ENCODE results near the gene NT5DC3. TPM values are rescaled to one million over a fixed set of nuclear protein-coding genes. Genes with fewer than 3 reads are reported as not detected.

Gene NT5DC3
- total RNA-seq, 4 donors from 2014 or later, result 3.6 to 5.8 (median 4.4) TPM

GRCh38 chr12:103823871-103824270 lies 17.2 kb downstream of the NT5DC3 start:
- no peaks in the 10 kb centered on the region for H3K9me3 ChIP-seq
- no peak overlapping the region for H3K27ac ChIP-seq
- intact Hi-C loops (cut with DNase I), result no loop called here
- H3K4me3 ChIP-seq (replicated peaks in 1 of 3), result no peak overlapping the region
- no peaks in the 10 kb centered on the region for H3K27me3 ChIP-seq
- no peaks in the 10 kb centered on the region for H3K4me1 ChIP-seq
- no peaks in the 10 kb centered on the region for H3K36me3 ChIP-seq
- no peak for DNase-seq
- TF ChIP-seq, protein P1, sequence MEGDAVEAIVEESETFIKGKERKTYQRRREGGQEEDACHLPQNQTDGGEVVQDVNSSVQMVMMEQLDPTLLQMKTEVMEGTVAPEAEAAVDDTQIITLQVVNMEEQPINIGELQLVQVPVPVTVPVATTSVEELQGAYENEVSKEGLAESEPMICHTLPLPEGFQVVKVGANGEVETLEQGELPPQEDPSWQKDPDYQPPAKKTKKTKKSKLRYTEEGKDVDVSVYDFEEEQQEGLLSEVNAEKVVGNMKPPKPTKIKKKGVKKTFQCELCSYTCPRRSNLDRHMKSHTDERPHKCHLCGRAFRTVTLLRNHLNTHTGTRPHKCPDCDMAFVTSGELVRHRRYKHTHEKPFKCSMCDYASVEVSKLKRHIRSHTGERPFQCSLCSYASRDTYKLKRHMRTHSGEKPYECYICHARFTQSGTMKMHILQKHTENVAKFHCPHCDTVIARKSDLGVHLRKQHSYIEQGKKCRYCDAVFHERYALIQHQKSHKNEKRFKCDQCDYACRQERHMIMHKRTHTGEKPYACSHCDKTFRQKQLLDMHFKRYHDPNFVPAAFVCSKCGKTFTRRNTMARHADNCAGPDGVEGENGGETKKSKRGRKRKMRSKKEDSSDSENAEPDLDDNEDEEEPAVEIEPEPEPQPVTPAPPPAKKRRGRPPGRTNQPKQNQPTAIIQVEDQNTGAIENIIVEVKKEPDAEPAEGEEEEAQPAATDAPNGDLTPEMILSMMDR (IDR thresholded peaks at IDR 0.05), result no peak
- no peak for TF ChIP-seq POLR2A (IDR thresholded peaks at IDR 0.05)

GRCh38 chr12:103821773-103822172 lies 19.3 kb downstream of the NT5DC3 start:
- 98 to 100% methylated on average over 1 of the region's 1 CpG for WGBS, 2 donors

DNA sequence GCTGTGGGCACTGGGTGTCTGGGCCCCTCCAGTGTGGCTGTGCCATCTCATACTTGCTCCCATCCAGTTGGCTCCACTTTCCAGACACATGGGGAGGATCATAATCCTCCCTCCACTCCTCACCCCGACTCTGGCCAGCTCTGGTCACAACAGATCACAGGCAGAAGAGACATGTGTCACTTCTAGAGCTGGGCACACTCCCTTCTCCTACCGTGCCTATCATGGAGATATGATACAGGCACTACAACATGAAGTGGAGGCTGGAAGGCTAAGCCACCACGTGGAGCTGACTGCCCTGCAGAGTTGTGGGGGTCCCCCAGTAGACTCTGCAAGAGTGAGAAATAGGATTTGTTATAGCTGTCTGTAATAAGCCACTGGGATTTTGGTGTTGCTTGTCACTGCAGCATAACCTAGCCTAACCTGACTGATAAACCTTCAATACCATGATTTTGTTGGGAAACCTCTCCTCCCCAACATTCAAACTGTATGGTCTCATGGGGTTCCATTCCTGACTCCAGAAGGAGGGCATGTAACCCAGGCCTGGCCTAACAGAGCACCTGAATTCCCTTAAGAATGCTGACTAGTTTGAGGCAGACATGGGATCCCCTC lies 20.0 kb downstream of the NT5DC3 start:
- TF ChIP-seq, protein P1 (IDR thresholded peaks at IDR 0.05), result no peak
- no peak for TF ChIP-seq POLR2A (IDR thresholded peaks at IDR 0.05)
- WGBS, 2 donors, result 92 to 97% methylated on average over 3 of the region's 3 CpGs
- Histone ChIP-seq H3K4me1 (no peaks in the 10 kb centered on the region), H3K9me3 (no peaks in the 10 kb centered on the region), H3K27ac (no peak overlapping the region), H3K36me3 (no peaks in the 10 kb centered on the region), H3K4me3 (replicated peaks in 1 of 3) (no peak overlapping the region), H3K27me3 (no peaks in the 10 kb centered on the region)
- intact Hi-C loops (cut with DNase I), result no loop called here
- no peak for DNase-seq

More at GRCh38 chr12:103821773-103822172, 19.3 kb downstream of the NT5DC3 start:
- no peak for DNase-seq
- Histone ChIP-seq H3K9me3 (no peaks in the 10 kb centered on the region), H3K4me3 (replicated peaks in 1 of 3) (no peak overlapping the region), H3K36me3 (no peaks in the 10 kb centered on the region), H3K27me3 (no peaks in the 10 kb centered on the region), H3K4me1 (no peaks in the 10 kb centered on the region), H3K27ac (no peak overlapping the region)
- TF ChIP-seq, protein P1 (IDR thresholded peaks at IDR 0.05), result no peak
- TF ChIP-seq POLR2A (IDR thresholded peaks at IDR 0.05), result no peak
- intact Hi-C loops (cut with DNase I), result no loop called here

- no peaks in the 10 kb centered on the region for H3K27me3 ChIP-seq
- H3K4me3 ChIP-seq (replicated peaks in 1 of 3), result no peak overlapping the region
- no peaks in the 10 kb centered on the region for H3K9me3 ChIP-seq
- H3K27ac ChIP-seq, result no peak overlapping the region
- DNase-seq, result no peak
- H3K36me3 ChIP-seq, result no peaks in the 10 kb centered on the region
- no peaks in the 10 kb centered on the region for H3K4me1 ChIP-seq
- TF ChIP-seq POLR2A (IDR thresholded peaks at IDR 0.05), result no peak
- TF ChIP-seq, protein P1 (IDR thresholded peaks at IDR 0.05), result no peak
- intact Hi-C loops (cut with DNase I), result no loop called here
Observed at GRCh38 chr12:103820361-103820760, 20.7 kb downstream of the NT5DC3 start.

DNA sequence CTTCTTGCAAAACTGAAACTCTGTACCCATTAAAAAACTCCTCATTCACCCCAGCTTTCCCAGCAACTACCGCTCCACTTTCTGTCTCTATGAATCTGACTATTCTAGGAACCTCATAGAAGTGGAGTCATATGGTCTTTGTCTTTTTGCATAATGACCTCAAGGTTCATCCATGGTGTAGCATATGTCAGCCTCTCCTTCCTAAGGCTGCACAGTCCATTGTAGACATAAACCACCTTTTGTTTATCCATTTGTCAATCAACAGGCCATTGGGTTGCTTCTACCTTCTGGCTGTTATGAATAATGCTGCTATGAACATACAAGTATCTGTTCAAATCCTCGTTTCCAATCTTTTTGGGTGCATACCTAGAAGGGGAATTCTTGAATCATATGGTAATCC lies 21.1 kb downstream of the NT5DC3 start:
- intact Hi-C loops (cut with DNase I), result no loop called here
- TF ChIP-seq, protein P1 (IDR thresholded peaks at IDR 0.05), result no peak
- no peak for TF ChIP-seq POLR2A (IDR thresholded peaks at IDR 0.05)
- H3K4me1 ChIP-seq, result no peaks in the 10 kb centered on the region
- WGBS, 2 donors, result 94% methylated on average over 2 of the region's 2 CpGs
- no peaks in the 10 kb centered on the region for H3K36me3 ChIP-seq
- H3K4me3 ChIP-seq (replicated peaks in 1 of 3), result no peak overlapping the region
- H3K27me3 ChIP-seq, result no peaks in the 10 kb centered on the region
- no peak overlapping the region for H3K27ac ChIP-seq
- no peak for DNase-seq
- no peaks in the 10 kb centered on the region for H3K9me3 ChIP-seq
